Stimulated activated CD8-positive, alpha-beta memory T cell treated with anti-CD3 and anti-CD28 coated beads, Interleukin-4, amount 100 ng/mL, for 1 hour (primary cell): ENCODE data around the gene MVB12B.

Experiments
- DNase-seq, 2 donors: peaks; one replicate each; pipeline ENCODE4 v3.0.0-alpha.2; 2020; ENCODE audit warnings: low read depth in 2 of 2, low spot score in 1 of 2

MVB12B gene

GRCh38 chr9:126502417-126503332 lies 176.0 kb downstream of the MVB12B start:
- DNase-seq: no peak

GRCh38 chr9:126503333-126504085 lies 176.9 kb downstream of the MVB12B start:
- DNase-seq: no peak

DNA sequence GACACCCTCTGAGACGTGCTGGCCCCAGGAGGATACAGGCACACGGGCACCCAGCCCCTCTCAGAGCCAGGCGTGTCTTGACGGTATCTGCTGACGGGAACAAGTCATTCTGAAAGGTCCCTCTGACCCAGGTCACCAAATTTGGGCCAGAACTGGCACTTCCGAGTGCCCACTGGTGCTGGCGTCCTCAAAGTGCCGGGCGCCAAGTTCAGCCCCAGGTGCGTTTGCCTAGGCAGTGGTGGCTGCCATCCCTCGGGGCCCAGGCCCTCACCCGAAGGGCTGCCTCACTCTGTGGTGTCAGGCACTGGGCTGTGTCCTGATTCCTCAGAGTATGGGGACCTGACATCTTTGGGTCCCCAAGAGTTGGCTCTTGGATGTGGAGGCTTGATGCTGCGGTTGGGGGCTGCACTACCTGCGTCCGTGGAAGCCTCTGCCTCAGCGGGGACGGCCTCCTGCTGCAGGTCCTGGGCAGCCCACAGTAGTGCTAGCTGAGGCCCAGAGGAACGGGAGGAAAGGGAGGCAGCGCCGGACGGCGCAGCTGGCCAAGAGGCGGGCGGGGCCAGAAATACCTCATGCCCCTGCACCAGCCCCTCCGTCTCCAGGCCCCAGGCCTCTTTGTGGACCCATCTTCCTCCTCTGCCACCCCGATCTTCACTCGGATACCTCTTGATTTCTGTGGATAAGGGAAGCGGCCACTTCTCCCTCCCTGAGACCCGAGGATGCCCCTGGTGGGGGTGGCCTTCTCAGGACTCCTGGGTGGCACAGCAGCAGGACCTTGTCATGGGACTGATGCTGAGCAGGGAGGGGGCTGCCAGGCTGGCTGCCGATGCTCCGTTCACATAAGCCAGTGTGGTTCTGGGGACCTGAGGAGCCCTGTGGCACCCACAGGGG lies 177.7 kb downstream of the MVB12B start:
- no peak for DNase-seq

- no peak for DNase-seq
Measured at GRCh38 chr9:126504977-126505455, 178.4 kb downstream of the MVB12B start.

DNA sequence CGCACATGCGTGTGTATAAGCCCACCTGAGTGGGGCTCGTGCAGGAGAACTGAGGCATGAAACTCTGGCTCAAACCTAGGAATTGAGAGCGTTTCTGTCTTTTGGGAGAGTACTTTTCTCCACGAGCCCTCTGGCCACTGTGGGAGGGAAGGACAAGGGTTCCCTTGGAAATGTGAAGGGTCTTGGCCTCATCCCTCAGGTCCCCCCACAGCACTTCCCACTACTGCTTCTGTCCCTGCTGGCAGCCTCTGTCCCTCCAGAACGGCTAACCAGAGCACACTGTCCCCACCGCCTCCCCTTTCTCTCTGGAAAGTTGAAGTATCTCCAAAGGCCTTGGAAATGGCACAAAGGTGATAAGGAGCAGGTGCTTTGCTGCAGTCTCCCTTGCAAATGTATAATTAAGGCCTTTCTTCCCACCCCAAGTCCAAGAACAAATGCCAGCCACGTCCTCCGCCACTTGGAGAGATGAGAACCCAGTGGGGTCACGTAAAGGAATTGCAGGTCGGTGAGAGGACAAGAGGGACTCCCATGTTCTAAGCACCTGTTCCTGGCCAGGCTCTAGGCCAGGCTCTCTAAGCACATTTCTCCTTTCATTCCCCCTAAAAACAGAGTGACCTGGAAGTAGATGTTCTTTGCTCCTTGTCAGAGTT lies 179.2 kb downstream of the MVB12B start:
- DNase-seq: no peak

DNA sequence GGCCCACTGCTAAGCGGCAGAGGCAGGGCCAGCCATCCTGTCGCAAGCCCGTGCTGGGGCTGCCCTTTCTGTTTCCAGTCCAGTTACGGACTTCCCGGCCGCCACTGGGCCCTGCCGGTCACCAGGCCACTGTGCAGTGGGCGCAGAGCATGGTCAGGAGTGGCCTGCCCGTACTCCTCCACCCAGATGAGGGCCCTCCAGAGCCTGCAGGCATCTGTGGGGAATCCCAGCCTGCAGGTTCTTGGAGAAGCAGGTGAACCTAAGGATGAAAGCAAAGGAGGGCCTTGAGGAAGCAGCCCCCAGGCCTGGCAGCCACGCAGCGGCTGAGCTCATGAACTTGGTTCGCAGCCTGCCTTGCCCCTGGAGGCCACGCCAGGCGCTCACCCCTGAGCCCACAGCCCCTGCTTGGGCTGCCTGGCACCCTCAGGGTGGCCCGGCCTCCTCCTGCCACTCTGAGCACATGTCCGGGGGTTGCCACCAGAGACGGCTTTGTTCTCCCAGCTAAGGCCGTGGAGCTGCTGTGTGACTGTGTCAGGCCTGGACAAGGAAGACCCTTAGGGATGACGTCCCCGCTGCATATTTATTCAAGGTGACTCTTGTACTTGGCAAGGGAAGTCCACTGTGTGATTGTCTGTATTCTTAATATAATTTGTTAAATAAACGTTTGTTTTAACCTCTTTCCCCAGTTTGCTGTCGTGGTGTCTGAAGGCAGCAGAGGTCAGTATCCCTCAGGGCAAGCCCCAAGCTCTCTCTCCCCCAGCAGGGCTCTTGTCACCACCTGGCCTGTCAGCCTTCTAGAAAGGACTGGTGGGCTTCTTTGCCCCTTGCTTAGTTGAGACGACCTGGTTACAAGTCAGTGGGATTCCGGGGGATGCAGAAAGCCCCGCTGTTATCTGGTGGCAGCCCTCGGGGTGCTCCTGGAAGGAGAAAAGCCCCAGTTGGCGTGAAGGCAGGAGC lies 180.0 kb downstream of the MVB12B start:
- no peak for DNase-seq

DNA sequence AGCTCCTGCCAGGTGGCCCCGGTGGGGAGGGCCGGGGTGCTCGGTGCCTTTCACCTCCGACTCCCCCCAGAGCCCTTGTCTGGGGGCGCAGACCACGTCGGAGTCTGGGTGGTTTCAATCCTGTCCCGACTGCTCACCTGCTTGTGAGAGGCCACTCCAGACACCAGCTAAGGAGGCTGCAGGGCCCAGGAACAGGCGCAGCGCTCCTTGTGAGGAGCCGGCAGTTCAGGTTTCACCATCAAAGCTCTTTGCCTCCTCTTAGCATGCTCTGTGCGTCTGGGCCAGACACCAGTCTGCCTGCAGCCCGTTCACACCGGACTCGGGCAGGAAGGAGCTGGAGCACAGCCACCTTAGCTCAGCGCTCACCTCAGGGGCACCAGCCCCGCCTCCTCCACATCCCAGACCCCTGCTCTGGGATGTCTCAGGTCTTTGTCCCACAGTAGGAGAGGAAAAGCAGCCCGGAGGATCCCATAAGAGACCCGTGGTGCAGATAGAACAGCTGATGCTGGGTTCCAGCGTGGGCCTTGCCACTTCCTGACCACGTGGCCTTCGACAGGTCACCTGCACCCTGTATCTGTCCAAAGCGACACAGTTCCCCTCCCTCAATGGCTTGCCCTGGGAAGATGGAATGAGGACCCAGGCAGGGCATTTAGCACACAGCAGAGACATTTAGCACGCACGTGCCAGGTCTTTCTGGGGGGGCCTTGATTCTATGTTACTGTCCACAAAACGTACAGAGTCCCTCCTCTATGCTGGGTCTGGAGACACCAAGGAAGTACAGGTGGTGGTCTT lies 180.9 kb downstream of the MVB12B start:
- DNase-seq: no peak

DNA sequence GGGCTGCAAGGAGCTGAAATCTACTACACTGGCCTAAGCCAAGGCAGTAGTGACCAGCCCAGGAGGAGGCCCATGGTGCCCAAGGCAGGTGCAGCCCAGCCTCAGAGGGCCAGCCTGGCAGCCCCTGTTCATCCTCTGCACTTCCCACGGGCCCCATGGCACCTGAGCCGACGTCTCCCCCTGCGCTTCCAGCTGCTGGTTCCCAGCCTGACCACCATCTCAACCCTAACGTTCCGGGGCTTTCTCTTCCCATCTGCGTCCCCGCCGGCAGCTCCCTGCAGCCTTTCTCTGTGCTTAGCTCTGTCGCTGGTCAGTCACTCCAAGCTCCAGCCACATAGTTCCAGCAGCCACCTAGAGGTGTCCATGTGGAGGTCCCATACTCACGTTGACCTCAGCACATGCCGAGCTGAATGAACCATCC lies 181.6 kb downstream of the MVB12B start:
- no peak for DNase-seq

GRCh38 chr9:126508928-126509327 lies 182.3 kb downstream of the MVB12B start:
- no peak for DNase-seq

DNA sequence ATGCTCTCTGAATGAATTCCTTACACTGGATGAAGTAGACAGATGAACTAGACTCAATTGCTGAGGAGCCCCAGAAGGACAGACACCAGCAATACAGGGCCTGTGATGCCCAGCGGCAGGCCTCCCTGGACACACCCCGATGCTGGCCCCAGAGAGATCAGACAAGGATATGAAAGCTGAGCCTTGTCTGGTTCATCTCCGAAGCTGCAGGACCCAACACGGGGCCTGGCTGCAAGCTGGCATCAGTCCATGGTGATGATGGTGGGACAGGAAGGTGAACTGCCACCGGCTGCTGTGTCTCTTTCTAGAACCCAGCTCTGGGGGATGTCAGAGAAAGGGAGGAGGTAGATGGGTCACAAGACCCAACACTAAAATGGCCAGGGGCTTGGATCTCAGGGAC lies 183.1 kb downstream of the MVB12B start:
- no peak for DNase-seq

DNA sequence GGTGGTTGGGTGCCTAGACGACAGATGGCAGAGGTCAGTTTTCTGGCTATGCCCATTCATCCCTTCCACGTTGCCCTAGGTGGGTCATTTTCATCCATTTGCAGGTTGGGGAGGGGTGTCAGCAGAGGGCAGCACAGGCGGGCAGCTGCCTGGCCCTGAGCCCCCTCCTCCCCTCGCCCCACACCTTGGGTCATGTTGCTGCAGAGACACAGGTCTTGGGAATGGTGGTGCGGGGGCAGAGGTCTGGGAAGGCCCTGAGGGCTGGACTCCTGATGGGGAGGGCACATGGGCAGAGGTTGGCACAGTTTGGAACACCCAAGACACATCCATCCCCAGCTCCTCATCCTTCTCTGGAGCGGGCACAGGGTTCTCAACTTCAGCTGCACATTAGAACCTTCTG lies 183.9 kb downstream of the MVB12B start:
- DNase-seq: no peak

DNA sequence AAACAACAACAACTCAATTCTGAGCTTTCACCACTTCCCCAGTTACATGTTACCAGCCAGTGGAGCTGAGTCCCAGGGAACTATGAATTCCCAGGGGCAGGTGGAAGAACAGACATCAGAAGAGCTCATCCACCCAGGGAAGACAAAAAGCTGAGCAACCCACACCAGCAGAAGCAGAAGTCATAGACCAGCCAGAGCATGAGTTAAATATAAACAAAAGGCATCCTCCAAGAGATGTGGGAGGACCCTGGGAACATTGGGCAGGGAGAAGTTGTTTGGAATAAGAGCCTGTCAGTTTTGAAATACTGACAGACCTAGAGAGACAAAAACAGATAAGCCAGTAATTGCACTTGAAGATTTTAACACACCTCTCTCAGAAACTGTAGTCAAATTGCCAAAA lies 184.8 kb downstream of the MVB12B start:
- no peak for DNase-seq

GRCh38 chr9:126513159-126514036 lies 186.8 kb downstream of the MVB12B start:
- DNase-seq: no peak

DNA sequence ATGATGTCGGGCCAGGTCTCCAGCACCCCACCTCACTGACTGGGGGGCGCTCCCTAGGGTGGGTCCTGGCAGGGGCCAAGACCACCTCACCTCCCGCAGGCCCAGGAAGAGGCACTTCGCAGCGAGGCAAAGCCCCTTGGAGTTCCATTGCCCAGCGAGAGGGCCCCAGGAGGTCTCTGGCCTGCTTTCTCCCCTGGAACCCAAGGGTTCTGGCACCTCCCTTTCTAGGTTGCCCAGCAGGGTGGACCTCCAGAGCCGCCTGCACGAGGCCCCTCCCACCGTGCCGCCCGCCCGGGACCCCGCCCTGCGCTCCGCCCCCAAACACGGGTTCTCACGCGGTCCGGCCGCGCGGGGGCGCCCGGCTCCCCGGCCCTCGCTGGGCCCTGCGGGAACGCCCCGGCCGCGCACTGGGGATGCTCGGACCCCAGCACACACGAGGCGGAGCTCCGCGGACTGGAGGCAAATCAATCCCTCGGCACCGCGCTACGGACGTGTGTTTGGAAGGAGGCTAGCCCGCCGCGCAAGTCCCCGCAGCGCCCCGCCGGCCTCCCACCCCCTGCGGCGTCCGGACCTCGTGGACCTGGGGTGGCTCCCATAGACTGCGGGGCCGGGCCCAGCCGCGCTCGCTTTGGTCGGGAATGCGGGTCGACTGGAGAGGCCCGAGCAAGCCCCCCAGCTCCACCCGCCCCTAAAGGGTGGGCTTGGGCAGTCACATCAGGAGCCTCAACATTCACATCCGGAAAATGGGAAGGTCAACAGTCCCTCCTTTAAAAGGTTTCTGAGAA lies 187.6 kb downstream of the MVB12B start:
- DNase-seq: peak; percentile 15 to 33

GRCh38 chr9:126515001-126515872 lies 188.6 kb downstream of the MVB12B start:
- DNase-seq: no peak
